ENCODE data around the gene CEP72. TPM values are rescaled to one million over a fixed set of nuclear protein-coding genes. Genes with fewer than 3 reads are reported as not detected.

The CEP72 gene
- total and polyA plus RNA-seq, 2 of the 13 experiments (the other 11 are each of a cell fraction or from before 2014, with no cell fraction given): 3.4 to 9.4 TPM

DNA sequence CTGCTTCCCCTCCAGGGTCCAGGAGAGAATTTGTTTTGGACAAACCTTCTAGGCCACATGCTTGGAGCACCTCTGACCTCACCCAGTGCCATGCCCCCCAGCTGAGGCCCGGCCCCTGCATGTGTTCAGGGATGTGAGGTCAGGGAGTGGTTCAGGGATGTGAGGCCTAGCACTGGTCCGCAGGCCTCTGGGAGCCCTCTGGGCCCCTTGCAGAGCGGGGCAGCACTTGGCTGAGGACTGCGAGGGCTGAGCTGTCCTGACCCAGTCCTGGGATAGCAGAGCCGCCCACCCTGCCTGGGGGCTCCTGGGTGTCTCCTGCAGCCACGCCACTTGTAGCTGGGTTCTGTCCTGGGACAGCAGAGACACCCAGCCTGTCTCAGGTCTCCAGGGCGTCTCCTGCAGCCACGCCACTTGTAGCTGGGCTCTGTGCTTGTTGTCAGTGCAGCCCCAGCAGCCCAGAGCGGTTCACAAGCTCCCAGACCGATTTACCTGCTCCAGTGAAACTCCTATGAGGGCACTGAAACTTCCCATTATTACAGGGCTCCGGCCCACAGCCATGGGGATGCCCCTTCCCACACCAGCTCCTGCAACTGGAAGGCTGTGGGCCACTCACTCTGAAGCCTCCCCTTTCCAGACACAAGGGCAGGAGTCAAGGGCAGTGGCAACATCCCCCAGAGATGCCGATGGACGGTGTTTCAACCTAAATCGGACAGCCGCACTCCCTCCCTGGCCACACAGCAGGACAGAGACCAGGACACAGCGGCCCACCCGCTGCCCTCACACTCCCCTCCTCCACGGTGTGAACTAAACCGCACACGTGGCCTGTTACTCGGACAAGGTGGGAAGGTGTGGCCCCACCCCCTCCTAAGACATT is 5.4 kb upstream of the CEP72 start (continued):
- TF ChIP-seq, protein P1, sequence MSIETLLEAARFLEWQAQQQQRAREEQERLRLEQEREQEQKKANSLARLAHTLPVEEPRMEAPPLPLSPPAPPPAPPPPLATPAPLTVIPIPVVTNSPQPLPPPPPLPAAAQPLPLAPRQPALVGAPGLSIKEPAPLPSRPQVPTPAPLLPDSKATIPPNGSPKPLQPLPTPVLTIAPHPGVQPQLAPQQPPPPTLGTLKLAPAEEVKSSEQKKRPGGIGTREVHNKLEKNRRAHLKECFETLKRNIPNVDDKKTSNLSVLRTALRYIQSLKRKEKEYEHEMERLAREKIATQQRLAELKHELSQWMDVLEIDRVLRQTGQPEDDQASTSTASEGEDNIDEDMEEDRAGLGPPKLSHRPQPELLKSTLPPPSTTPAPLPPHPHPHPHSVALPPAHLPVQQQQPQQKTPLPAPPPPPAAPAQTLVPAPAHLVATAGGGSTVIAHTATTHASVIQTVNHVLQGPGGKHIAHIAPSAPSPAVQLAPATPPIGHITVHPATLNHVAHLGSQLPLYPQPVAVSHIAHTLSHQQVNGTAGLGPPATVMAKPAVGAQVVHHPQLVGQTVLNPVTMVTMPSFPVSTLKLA (IDR thresholded peaks at IDR 0.05): peak; percentile 75
- TF ChIP-seq, protein P2, sequence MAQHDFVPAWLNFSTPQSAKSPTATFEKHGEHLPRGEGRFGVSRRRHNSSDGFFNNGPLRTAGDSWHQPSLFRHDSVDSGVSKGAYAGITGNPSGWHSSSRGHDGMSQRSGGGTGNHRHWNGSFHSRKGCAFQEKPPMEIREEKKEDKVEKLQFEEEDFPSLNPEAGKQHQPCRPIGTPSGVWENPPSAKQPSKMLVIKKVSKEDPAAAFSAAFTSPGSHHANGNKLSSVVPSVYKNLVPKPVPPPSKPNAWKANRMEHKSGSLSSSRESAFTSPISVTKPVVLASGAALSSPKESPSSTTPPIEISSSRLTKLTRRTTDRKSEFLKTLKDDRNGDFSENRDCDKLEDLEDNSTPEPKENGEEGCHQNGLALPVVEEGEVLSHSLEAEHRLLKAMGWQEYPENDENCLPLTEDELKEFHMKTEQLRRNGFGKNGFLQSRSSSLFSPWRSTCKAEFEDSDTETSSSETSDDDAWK (CRISPR knock-in tag; IDR thresholded peaks at IDR 0.05): no peak
- TF ChIP-seq HIVEP1 (CRISPR knock-in tag; IDR thresholded peaks at IDR 0.05) (no peak), SP4 (CRISPR knock-in tag; IDR thresholded peaks at IDR 0.05) (0 out of 2 replicates have a peak, but pooled peaks have one; percentile 39), HOXA5 (CRISPR knock-in tag; IDR thresholded peaks at IDR 0.05) (no peak), KDM3A (CRISPR knock-in tag; IDR thresholded peaks at IDR 0.05; ENCODE audit: low read depth) (no peak), SSRP1 (CRISPR knock-in tag; IDR thresholded peaks at IDR 0.05) (no peak), PTBP1 (IDR thresholded peaks at IDR 0.05; ENCODE audit: low read depth, low read length, poor library complexity, severe bottlenecking) (no peak), KLF13 (CRISPR knock-in tag; IDR thresholded peaks at IDR 0.05) (no peak), MYC (CRISPR knock-in tag; IDR thresholded peaks at IDR 0.05; ENCODE audit: borderline replicate concordance) (peak; percentile 25; the same call in 1 of the 2 replicates), KLF15 (CRISPR knock-in tag; IDR thresholded peaks at IDR 0.05; ENCODE audit: borderline replicate concordance) (no peak), TOPORS (CRISPR knock-in tag; IDR thresholded peaks at IDR 0.05) (no peak), MATR3 (CRISPR knock-in tag; IDR thresholded peaks at IDR 0.05) (no peak), NONO (IDR thresholded peaks at IDR 0.05) (no peak), NONO (CRISPR knock-in tag; conservative IDR thresholded peaks at IDR 0.05) (no peak), ZFP36L1 (CRISPR knock-in tag; IDR thresholded peaks at IDR 0.05) (no peak), AGO2 (optimal IDR thresholded peaks at IDR 0.05; ENCODE audit: low read depth, low read length) (peak; percentile 17), ZNF224 (CRISPR knock-in tag; IDR thresholded peaks at IDR 0.05) (no peak), KDM2A (CRISPR knock-in tag; IDR thresholded peaks at IDR 0.05; ENCODE audit: borderline replicate concordance, low read depth) (0 out of 2 replicates have a peak, but pooled peaks have one; percentile 24)
- TF ChIP-seq, protein P3, sequence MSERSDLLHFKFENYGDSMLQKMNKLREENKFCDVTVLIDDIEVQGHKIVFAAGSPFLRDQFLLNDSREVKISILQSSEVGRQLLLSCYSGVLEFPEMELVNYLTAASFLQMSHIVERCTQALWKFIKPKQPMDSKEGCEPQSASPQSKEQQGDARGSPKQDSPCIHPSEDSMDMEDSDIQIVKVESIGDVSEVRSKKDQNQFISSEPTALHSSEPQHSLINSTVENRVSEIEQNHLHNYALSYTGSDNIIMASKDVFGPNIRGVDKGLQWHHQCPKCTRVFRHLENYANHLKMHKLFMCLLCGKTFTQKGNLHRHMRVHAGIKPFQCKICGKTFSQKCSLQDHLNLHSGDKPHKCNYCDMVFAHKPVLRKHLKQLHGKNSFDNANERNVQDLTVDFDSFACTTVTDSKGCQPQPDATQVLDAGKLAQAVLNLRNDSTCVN (CRISPR knock-in tag; IDR thresholded peaks at IDR 0.05; ENCODE audit: borderline replicate concordance): no peak
- TF ChIP-seq, protein P4, sequence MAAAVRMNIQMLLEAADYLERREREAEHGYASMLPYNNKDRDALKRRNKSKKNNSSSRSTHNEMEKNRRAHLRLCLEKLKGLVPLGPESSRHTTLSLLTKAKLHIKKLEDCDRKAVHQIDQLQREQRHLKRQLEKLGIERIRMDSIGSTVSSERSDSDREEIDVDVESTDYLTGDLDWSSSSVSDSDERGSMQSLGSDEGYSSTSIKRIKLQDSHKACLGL (CRISPR knock-in tag; IDR thresholded peaks at IDR 0.05): no peak
- TF ChIP-seq, protein P5, sequence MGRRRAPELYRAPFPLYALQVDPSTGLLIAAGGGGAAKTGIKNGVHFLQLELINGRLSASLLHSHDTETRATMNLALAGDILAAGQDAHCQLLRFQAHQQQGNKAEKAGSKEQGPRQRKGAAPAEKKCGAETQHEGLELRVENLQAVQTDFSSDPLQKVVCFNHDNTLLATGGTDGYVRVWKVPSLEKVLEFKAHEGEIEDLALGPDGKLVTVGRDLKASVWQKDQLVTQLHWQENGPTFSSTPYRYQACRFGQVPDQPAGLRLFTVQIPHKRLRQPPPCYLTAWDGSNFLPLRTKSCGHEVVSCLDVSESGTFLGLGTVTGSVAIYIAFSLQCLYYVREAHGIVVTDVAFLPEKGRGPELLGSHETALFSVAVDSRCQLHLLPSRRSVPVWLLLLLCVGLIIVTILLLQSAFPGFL (CRISPR knock-in tag; IDR thresholded peaks at IDR 0.05): no peak
- TF ChIP-seq, protein P6, sequence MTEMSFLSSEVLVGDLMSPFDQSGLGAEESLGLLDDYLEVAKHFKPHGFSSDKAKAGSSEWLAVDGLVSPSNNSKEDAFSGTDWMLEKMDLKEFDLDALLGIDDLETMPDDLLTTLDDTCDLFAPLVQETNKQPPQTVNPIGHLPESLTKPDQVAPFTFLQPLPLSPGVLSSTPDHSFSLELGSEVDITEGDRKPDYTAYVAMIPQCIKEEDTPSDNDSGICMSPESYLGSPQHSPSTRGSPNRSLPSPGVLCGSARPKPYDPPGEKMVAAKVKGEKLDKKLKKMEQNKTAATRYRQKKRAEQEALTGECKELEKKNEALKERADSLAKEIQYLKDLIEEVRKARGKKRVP (CRISPR knock-in tag; IDR thresholded peaks at IDR 0.05): no peak

All from HepG2 (cell line).